Gastroesophageal sphincter (tissue), 3 donors: ENCODE results near the gene RHOH.

Source experiments
- POLR2AphosphoS5 ChIP-seq: sonication (generic); formaldehyde crosslinking; IDR thresholded peaks from one replicate; pipeline ENCODE4 v1.6.1; 2017; ENCODE audit warnings: antibody characterized with exemption
- TF ChIP-seq, protein P1 (sequence below), 4 experiments: fragments of 200-600 bp in 2 of 4; fragments of 450-650 bp in 2 of 4; sonication (generic) in 1 of 4; IDR thresholded peaks; one replicate each; pipeline ENCODE4 v1.5.1; 2017 to 2019; ENCODE audit warnings: antibody characterized with exemption in 4 of 4, mild to moderate bottlenecking in 2 of 4, moderate library complexity in 2 of 4

DNA sequence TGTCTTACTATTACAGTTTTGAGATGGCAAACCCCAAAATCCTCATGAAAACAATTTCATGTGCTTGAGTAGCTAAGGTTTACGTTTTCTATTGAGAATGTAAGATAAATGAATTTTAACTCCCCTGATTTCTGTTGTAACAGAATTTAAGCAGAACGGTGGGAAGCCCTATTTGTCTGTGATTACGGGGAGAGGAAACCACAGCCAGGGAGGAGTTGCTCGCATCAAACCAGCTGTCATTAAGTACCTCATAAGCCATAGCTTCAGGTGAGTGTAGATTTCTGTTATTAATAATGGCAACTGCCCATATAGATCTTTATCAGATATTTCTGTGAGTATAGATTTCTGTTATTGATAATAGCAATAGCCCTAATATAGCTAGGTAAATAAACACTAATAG, 44.2 kb upstream of the RHOH start:
- no peak for TF ChIP-seq POLR2AphosphoS5
- TF ChIP-seq, protein P1, sequence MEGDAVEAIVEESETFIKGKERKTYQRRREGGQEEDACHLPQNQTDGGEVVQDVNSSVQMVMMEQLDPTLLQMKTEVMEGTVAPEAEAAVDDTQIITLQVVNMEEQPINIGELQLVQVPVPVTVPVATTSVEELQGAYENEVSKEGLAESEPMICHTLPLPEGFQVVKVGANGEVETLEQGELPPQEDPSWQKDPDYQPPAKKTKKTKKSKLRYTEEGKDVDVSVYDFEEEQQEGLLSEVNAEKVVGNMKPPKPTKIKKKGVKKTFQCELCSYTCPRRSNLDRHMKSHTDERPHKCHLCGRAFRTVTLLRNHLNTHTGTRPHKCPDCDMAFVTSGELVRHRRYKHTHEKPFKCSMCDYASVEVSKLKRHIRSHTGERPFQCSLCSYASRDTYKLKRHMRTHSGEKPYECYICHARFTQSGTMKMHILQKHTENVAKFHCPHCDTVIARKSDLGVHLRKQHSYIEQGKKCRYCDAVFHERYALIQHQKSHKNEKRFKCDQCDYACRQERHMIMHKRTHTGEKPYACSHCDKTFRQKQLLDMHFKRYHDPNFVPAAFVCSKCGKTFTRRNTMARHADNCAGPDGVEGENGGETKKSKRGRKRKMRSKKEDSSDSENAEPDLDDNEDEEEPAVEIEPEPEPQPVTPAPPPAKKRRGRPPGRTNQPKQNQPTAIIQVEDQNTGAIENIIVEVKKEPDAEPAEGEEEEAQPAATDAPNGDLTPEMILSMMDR (IDR thresholded peaks at IDR 0.05) = no peak
